Activated CD4-positive, alpha-beta T cell treated with anti-CD3 and anti-CD28 coated beads for 4 hours (primary cell): ENCODE measurements around the gene TARBP1.
"Not testable (repeated sequence)": the region's sequence is repeated elsewhere in the genome, so short reads cannot be mapped to it uniquely, and the experiment has no call there.

Experiments
- DNase-seq, 2 donors: peaks; one replicate each; pipeline ENCODE4 v3.0.0-alpha.2; 2020

The TARBP1 gene

GRCh38 chr1:234381699-234382555, 97.1 kb downstream of the TARBP1 start:
- DNase-seq = no peak

GRCh38 chr1:234379591-234380109, 99.3 kb downstream of the TARBP1 start:
- DNase-seq = not testable (repeated sequence)

- DNase-seq = no peak
Observed at GRCh38 chr1:234375672-234376071, 103.3 kb downstream of the TARBP1 start.

- DNase-seq = no peak
Observed at GRCh38 chr1:234373959-234374254, 105.1 kb downstream of the TARBP1 start.

GRCh38 chr1:234373064-234373958, 105.7 kb downstream of the TARBP1 start, which contains the start of gene COA6:
Gene COA6, plus strand, starts transcription at chr1:234373456. Its CDS starts 11 bp downstream, at chr1:234373467.
- peak; percentile 86 to 92 for DNase-seq

GRCh38 chr1:234372011-234372757, 106.8 kb downstream of the TARBP1 start:
- DNase-seq = no peak

GRCh38 chr1:234371414-234371813, 107.6 kb downstream of the TARBP1 start:
- no peak for DNase-seq

GRCh38 chr1:234369784-234370183, 109.2 kb downstream of the TARBP1 start:
- no peak for DNase-seq

- no peak for DNase-seq
Observed at GRCh38 chr1:234369033-234369430, 109.9 kb downstream of the TARBP1 start.

- peak; percentile 24 to 54 for DNase-seq
Observed at GRCh38 chr1:234368320-234369032, 110.5 kb downstream of the TARBP1 start.

- no peak for DNase-seq
Observed at GRCh38 chr1:234362558-234362957, 116.4 kb downstream of the TARBP1 start.

- no peak for DNase-seq
Observed at GRCh38 chr1:234361102-234361603, 117.8 kb downstream of the TARBP1 start.

GRCh38 chr1:234357831-234358230, 121.1 kb downstream of the TARBP1 start:
- DNase-seq = no peak

- peak; percentile 30 to 52 for DNase-seq
Observed at GRCh38 chr1:234356615-234357269, 122.2 kb downstream of the TARBP1 start.

GRCh38 chr1:234355782-234356510, 123.0 kb downstream of the TARBP1 start:
- no peak for DNase-seq

GRCh38 chr1:234348964-234349363, 130.0 kb downstream of the TARBP1 start:
- no peak for DNase-seq

- no peak for DNase-seq
Observed at GRCh38 chr1:234345237-234345636, 133.7 kb downstream of the TARBP1 start.

GRCh38 chr1:234342774-234343173, 136.2 kb downstream of the TARBP1 start:
- no peak for DNase-seq
